ENCODE measurements around the gene LYRM7. TPM values are rescaled to one million over a fixed set of nuclear protein-coding genes. Genes with fewer than 3 reads are reported as not detected.

The LYRM7 gene
- total RNA-seq, 2 donors from 2014 or later = 6.3 to 7.6 TPM

DNA sequence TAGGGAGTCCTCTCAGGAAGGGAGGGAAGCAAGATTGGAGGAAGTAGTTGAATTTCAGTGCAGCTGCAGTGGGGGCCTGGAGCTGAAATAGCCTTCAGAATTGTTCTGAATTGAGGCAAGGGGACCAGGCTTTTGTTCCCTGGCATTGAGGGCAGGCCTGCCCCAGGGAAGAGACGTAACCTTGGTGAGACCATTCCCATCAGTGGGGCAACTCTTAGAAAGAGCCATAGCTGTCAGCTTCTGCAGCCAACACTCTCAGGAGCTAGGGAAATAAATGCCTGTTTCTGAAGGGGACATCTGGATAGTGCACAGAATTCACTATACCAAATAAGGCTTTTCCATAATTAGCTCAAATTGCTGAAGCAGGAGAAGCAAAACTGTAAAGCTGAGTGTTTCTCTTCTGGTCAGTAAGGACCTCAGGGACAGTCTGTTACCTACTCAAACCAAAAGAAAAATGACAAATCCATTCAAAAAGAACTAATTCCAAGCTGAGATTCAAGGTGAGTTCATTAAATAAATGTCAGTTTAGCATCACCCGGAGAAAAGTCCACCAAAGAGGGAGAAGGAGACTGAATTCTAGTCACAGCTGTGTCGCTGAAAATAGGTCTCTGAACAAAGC is 44.0 kb downstream of the LYRM7 start:
- intact Hi-C loops (cut with DNase I) = no loop called here
- Histone ChIP-seq H3K27ac (no peak overlapping the region), H3K4me3 (no peak overlapping the region), H3K4me1 (replicated peaks) (no peaks in the 10 kb centered on the region), H3K9me3 (no peaks in the 10 kb centered on the region), H3K36me3 (no peaks in the 10 kb centered on the region), H3K27me3 (replicated peaks; ENCODE audit: insufficient read depth) (no peaks in the 10 kb centered on the region)
- TF ChIP-seq POLR2A (IDR thresholded peaks at IDR 0.05) (no peak), POLR2AphosphoS5 (IDR thresholded peaks at IDR 0.05) (no peak)
- TF ChIP-seq, protein P1, sequence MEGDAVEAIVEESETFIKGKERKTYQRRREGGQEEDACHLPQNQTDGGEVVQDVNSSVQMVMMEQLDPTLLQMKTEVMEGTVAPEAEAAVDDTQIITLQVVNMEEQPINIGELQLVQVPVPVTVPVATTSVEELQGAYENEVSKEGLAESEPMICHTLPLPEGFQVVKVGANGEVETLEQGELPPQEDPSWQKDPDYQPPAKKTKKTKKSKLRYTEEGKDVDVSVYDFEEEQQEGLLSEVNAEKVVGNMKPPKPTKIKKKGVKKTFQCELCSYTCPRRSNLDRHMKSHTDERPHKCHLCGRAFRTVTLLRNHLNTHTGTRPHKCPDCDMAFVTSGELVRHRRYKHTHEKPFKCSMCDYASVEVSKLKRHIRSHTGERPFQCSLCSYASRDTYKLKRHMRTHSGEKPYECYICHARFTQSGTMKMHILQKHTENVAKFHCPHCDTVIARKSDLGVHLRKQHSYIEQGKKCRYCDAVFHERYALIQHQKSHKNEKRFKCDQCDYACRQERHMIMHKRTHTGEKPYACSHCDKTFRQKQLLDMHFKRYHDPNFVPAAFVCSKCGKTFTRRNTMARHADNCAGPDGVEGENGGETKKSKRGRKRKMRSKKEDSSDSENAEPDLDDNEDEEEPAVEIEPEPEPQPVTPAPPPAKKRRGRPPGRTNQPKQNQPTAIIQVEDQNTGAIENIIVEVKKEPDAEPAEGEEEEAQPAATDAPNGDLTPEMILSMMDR (IDR thresholded peaks at IDR 0.05) = no peak
- no peak for DNase-seq (ENCODE audit: low spot score)
- WGBS = 77% methylated on average over 3 of the region's 3 CpGs

DNA sequence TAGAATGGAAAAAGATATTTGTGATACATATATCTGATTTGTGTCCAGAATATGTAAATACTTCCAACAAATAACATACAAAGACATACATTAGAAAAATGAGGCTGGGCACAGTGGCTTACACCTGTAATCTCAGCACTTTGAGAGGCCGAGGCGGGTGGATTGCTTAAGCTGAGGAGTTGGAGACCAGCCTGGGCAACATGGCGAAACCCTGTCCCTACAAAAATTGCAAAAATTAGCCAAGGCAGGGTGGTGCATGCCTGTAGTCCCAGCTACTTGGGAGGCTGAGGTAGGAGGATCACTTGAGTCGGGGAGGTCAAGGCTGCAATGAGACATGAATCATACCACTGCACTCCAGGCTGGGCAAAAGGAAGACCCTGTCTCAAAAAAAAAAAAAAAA is 47.0 kb downstream of the LYRM7 start:
- no peaks in the 10 kb centered on the region for H3K9me3 ChIP-seq
- 92% methylated on average over 4 of the region's 4 CpGs for WGBS
- intact Hi-C loops (cut with DNase I) = no loop called here
- no peak for DNase-seq (ENCODE audit: low spot score)
- H3K4me3 ChIP-seq = no peak overlapping the region
- TF ChIP-seq, protein P1 (IDR thresholded peaks at IDR 0.05) = no peak
- no peak for TF ChIP-seq POLR2A (IDR thresholded peaks at IDR 0.05)
- no peak for TF ChIP-seq POLR2AphosphoS5 (IDR thresholded peaks at IDR 0.05)
- no peaks in the 10 kb centered on the region for H3K36me3 ChIP-seq
- no peaks in the 10 kb centered on the region for H3K4me1 ChIP-seq (replicated peaks)
- H3K27ac ChIP-seq = no peak overlapping the region
- H3K27me3 ChIP-seq (replicated peaks; ENCODE audit: insufficient read depth) = no peaks in the 10 kb centered on the region

DNA sequence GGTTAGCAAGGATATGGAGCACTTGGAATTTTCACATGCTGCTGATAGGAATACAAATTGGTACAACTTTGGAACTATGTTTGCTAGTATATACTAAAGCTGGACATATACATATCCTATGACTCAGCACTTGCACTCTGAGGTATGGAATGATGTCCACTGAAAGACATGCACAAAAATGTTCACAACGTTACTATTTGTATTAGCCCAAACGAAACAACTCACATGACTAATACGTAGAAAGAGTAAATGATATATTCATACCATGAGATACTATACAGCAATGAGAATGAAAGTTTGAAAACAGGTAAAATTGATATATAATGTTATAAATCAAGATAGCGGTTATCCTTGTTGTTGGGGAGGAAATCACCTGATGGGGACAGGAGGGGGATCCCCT is 47.6 kb downstream of the LYRM7 start:
- Histone ChIP-seq H3K9me3 (no peaks in the 10 kb centered on the region), H3K4me3 (no peak overlapping the region), H3K4me1 (replicated peaks) (no peaks in the 10 kb centered on the region), H3K36me3 (no peaks in the 10 kb centered on the region), H3K27me3 (replicated peaks; ENCODE audit: insufficient read depth) (no peaks in the 10 kb centered on the region), H3K27ac (no peak overlapping the region)
- no peak for TF ChIP-seq POLR2AphosphoS5 (IDR thresholded peaks at IDR 0.05)
- TF ChIP-seq, protein P1 (IDR thresholded peaks at IDR 0.05) = no peak
- TF ChIP-seq POLR2A (IDR thresholded peaks at IDR 0.05) = no peak
- WGBS = 77% methylated on average over 4 of the region's 4 CpGs
- intact Hi-C loops (cut with DNase I) = no loop called here
- no peak for DNase-seq (ENCODE audit: low spot score)

DNA sequence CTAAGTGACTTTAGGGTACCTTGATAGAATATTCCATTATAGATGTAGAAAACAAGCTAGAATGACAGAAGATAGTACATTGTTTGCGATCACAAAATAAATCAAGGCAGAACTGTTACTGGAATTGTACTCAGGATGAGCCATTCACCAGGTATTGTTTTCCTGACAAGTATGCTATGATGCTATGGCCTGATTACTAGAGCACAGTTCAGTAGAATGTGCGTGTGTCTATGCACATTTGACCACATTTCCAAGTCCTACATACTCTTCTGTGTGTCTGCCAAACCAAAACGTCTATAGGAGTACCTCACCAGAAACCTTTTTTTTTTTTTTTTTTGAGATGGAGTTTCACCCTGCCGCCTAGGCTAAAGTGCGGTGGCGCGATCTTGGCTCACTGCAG is 49.8 kb downstream of the LYRM7 start:
- no peak for TF ChIP-seq POLR2AphosphoS5 (IDR thresholded peaks at IDR 0.05)
- TF ChIP-seq POLR2A (IDR thresholded peaks at IDR 0.05) = no peak
- TF ChIP-seq, protein P1 (IDR thresholded peaks at IDR 0.05) = no peak
- H3K27me3 ChIP-seq (replicated peaks; ENCODE audit: insufficient read depth) = no peaks in the 10 kb centered on the region
- no peak overlapping the region for H3K4me3 ChIP-seq
- H3K4me1 ChIP-seq (replicated peaks) = no peaks in the 10 kb centered on the region
- H3K27ac ChIP-seq = no peak overlapping the region
- intact Hi-C loops (cut with DNase I) = no loop called here
- 91% methylated on average over 7 of the region's 7 CpGs for WGBS
- DNase-seq (ENCODE audit: low spot score) = no peak
- H3K9me3 ChIP-seq = no peaks in the 10 kb centered on the region
- no peaks in the 10 kb centered on the region for H3K36me3 ChIP-seq

DNA sequence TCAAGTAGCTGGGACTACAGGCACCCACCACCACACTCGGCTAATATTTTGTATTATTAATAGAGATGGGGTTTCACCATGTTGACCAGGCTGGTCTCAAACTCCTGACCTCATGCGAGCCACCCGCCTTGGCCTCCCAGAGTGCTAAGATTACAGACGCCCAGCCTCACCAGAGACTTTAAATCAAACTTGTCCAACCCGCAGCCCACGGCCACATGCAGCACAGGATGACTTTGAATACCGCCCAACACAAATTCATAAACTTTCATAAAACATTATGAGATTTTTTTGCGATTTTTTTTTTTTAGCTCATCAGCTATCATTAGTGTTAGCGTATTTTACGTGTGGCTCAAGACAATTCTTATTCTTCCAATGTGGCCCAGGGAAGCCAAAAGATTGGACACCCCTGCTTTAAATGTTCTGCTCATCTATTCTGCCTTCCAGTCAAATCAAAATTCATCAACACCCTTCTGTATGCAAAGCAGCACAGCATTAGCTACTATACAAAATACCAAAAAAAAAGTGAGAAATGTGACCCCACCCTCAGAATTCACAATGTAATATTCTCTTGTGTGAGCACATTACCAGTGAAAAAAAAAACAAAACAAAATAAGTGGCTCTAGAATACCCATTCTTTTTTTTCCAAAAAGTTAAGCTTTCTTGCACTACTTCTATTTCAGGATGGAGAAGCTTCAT is 50.4 kb downstream of the LYRM7 start:
- no peaks in the 10 kb centered on the region for H3K4me1 ChIP-seq (replicated peaks)
- no peaks in the 10 kb centered on the region for H3K36me3 ChIP-seq
- DNase-seq (ENCODE audit: low spot score) = no peak
- no peaks in the 10 kb centered on the region for H3K9me3 ChIP-seq
- intact Hi-C loops (cut with DNase I) = no loop called here
- H3K27ac ChIP-seq = no peak overlapping the region
- TF ChIP-seq POLR2A (IDR thresholded peaks at IDR 0.05) = no peak
- no peak overlapping the region for H3K4me3 ChIP-seq
- WGBS = 73% methylated on average over 10 of the region's 10 CpGs
- no peaks in the 10 kb centered on the region for H3K27me3 ChIP-seq (replicated peaks; ENCODE audit: insufficient read depth)

Measured in prostate gland (tissue), 2 donors.